ENCODE results near the gene LRBA.

Gene LRBA

DNA sequence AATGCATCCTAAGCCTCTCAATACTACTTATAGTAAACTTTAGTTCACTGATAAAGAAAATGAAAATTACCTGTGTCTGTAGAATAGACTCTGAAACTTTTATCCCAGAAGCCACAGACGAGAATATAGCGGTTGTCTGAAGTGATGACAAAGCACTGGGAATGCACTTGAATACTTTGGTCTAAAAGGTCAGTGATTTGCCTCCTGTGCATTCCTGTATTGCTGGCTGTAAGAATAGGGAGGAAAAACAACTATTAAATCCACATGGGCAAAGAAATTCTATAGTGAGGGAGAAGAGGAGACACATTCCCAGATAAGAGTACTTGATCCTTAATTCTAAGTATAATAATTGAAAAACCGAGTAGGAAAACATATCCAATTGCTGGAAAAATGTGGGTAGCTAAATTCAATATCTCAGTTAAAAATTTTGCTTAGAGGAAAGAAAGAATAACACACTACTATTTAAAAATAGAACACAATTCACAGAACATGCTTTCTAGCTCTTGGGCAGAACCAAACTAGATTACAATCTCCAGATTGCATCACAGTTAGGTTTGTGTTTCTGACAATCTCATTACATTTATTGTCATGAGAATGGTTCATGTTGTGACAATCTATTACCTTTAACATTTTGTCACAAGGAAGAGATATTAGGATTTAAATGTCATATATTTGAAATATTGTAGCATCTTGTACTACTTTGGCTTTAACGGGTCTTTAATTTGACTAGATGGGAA is 704.8 kb downstream of the LRBA start:
- DNase-seq, result no peak

DNA sequence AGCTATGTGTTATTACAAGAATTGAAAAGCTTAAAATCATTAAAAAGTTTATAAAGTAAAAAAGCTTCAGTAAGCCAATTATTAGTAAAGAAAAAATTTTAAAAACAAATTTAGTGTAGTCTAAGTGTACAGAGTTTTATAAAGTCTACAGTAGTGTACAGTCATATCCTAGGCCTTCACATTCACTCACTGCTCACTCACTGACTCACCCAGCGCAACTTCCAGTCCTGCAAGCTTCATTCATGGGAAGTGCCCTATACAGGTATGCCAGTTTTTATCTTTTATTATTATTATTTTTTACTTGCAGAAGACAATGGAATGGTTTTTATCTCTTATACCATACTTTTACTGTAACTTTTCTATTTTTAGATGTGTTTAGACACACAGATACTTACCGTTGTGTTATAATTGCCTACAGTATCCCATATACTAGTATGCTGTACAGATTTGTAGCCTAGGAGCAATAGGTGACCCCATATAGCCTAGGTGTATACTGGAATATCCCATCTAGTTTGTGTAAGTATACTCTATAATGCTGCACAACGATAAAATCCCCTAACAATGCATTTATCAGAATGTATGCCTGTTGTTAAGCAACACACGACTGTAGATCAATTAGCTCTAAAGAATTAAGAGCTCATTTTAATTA is 706.1 kb downstream of the LRBA start:
- no peak for DNase-seq

DNA sequence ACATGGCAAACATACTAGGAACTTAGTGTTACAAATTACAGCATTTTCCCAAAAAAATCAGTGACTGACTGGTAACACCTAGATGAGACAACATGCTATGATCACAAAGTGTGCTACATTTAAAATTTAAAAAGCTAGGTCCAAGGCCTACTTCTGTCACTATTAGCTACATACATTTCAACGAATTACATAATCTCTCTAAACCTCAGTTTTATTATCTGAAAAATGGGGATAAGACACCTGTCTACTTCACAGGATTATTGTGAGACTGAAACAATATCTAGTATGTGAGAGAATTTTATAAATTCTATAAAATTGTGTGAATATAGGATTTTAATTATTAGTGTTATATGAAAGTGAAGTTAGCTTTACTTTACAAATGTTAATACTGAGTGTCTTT is 708.4 kb downstream of the LRBA start:
- no peak for DNase-seq

DNA sequence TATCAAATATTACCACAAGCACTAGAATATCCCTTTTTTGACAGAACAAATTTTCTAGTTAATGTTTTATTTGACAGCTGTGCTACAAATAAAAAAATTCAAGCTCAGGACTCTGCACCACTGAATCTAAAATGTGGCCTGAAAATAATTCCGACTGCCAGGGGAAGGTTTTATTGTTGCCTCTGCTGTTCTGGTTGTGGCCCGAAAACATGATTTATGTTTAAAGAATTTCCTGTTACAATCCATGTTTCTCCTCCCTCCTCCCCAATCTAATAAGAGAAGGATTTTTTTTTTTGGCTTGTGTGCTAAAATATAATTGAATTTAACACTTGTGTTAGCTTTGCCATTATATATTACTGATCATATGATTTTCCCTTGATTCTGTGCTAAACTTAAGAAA is 709.1 kb downstream of the LRBA start:
- no peak for DNase-seq

DNA sequence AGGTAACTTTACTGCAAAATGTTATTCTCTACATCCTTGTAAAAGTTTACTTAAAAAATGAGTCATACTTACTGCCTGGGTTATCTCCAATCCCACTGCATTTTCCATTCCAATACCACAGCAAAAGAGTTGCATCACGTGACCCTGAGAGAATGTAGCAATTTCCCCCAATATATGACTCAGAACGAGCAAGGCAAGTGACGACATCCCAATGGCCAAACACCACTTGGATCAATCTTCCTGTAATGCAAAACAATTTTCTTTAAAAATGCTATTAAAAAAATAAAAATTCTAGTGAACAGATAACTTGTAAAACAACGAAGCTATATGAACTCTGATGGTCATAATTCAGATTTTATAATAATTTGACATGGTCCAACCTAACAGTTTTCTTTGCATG is 712.5 kb downstream of the LRBA start:
- no peak for DNase-seq

DNA sequence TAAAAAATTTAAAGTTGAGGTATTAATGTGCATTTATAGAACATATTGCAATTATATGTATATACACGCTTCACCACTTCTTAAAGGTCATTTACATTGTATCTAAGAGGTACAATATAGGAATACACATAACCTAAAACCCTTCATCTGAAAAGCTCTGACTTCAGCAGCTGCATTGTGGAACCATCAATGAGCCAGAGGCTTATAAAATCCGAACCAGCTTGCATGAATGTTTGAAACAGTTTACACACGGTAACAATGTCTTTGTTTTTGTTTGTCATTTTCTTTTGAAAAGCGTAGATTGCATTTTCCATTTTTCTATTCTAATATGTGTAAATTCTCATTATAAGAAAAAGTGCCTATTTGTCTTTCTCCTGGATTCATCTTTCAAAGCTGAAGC is 715.3 kb downstream of the LRBA start:
- DNase-seq, result no peak

DNA sequence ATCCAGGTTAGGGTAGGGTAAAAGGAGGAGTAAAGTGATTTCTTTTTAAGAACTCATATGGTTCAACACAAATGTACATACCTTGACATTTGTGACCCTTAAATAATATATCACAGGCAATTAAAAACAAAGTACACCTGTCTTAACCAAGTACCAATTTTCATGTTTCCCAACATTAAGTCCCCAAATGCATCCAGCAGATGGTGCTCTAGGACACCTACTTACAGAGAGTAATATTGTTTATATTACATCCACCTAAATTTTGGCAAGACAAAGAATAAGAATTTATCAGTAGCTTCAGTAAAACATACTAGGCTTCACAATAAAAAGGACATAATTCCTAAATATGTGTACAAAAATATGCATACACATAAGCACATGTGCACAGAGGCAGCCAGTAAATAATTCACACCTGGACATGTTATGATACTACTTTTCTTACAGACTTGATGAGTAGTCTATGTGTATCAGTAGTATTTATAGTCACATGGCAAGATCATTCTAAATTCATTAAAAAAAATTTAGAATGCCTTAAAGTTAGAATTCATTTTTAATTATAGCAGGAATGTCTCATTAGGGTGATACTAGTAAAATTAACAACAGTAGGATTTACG is 717.1 kb downstream of the LRBA start:
- peak; percentile 36 for DNase-seq

DNA sequence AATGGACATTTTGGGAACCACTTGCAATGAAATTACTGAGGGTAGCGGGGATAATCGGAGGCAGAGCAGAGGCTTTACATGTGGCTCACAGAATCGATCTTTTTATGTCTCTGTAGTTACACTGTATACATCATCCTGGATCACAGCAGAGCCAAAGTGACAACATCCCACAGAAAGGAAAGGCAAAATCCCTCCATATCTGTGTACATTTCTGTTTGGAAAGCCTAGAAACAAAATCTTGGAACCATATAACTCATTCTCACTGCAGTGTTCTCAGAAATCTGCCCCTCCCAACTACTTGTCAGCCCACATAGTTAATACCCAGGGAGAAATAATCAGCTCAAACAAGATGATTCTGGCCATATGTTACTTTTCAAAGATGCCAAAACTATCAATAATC is 725.2 kb downstream of the LRBA start:
- no peak for DNase-seq

DNA sequence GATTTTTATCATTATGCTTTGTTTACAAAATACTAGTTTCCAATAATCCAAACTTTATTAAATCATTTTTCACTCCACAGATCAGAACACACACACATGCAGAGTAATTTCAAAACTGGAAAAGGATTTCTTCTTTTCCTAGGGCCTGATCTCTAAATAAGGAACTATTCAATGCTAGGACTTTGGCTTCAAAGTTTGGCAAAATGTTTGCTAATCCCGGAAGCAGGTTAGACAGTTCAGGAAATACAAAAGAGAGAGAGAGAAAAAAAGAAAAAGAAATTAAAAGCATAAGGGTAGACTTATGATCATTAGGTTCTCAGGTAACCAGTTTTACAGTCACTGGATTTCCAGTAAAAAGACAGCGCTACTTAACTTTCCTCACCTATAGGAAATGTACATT is 725.9 kb downstream of the LRBA start:
- no peak for DNase-seq

DNA sequence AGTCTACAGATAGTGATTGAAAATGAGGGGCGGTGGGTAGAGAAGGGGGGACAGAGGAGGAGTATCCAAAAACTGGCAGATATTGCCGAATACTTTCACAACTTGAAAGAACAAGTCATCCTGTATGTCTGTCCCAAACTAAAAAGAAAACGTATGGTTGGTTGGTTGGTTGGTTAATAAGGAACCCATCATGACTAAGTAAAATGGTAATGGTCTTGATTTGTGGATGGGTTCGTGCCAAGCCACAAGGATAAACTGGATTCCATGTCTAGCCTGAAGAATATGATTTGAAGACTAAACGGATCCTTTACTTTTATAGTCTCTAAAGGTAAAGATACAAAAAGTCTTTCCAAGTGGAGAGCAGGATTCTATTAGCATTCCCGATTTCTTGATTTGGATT is 728.4 kb downstream of the LRBA start:
- no peak for DNase-seq

DNA sequence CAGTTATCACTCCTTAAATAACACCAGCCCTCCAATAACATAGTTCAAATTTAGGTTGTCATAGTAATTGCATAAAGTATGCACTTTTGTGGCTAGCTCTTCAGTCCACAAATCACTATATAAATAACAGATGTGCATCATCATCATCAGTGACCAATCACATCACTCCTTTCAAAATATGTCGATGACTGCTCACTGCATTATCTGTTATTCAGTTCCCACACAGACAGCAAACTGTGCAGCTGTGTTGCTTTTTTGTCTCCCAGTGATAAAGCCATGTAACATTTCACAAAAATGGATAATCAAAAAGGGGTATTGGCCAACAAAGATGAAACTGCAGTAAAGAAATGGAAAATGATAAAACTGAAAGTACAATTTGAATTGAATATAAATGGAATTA is 731.4 kb downstream of the LRBA start:
- no peak for DNase-seq

DNA sequence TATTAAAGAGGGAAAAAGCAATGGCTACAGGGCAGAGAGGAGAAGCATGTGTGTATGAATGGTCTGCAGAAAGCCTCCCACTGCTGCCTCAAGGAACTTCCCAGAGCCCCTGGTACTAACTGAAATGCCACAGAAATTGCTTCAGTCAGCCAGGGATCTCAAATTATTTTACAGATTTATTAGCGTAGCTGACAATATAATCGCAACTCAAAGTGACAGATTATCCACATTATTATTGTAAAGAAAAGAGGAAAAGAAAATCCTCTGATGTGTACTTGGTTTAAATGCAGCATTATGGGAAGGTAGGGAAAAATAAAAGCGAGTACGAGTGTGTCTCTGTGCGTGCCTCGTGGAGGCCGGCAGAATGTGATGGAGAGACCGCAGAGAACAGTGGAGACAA is 734.1 kb downstream of the LRBA start:
- no peak for DNase-seq

DNA sequence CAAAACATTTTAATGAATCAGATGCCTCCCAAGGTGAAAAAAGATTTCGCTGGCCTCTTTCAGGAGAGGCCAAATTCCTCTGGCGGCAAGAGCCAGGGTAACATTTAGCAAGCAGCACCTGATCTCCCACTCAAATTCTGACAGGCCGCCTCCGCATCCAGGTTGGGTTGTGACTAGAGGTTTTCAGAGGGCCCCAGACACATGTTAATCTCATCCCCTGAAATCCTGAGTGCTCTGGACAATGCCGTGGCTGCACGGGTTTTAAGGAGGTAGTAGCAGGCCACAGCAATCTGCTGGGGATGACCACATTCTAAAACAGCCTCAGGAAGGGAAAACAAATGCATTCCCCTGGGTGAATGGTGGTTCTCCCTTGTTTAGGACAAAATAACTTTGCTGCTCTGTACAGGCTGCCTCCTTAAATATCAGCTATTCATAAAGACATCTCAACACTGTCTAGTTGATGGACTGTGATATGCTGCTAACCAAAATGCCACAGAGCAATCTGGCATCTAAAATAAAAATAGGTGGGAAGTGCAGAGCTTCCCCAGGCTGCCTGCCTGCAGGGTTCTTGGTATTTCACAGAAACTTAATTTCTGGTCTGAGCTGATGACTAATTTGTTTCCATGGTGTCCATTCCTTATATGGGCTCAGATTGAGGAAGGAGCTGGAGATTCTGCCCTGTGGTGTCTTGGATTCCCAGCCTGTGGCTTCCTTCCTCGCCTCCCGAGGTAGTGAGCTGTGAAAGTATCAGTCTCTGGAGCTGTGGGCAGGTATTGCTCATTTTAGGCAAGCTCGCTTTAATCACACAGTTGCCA is 734.8 kb downstream of the LRBA start:
- no peak for DNase-seq

DNA sequence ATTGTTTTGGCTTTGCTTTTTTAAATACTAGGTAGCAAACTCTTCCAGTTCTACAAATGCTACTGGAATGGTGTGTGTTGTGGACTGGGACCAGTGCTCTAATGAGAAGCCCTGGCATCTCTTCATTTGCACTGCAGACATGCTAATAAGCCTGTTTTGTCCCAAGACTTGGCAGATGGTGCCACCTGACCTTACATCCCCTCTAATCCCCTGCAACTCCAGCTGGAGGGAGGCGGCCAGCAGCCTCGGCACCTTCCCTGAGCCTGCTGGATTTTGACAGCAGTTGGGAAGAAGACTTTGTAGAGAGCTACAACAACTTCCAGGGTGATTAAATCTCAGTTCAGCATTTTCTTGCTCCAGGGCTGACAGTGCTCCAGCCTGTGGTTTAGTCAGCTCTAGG is 736.9 kb downstream of the LRBA start:
- no peak for DNase-seq

DNA sequence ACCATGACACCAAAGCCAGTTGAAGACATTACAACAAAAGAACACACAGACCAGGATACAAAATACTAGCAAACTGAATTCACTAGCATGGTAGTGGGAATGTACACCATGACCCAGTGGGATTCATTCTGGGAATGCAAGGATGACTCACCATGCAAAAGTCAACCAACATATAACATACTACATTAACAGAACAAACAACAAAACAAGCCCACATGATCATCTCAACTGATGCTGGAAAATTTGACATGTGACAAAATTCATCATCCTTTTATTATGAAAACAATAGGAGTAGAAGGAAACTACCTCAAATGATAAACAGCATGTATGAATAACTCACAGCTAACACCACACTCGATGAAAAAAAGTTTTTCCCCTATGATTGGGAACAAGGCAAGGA is 746.6 kb downstream of the LRBA start:
- no peak for DNase-seq

DNA sequence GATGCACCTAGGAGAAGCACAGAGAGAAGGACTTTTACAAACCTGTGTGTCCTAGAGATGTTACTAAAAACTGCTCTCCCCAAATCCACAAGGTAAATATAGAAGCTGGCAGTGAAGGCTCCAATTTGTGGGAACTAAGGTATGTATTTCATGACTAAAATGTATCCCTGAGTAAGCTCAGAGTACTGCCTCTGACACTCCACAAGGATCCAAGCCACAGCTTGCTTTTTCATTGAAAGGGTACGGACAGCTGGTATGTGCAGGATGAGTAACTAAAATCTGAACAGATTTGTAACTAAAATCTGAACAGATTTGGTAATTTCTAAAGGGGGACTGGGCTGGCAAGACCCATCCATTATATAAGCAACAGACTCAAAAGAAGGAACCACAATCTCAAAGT is 749.3 kb downstream of the LRBA start:
- DNase-seq, result no peak

DNA sequence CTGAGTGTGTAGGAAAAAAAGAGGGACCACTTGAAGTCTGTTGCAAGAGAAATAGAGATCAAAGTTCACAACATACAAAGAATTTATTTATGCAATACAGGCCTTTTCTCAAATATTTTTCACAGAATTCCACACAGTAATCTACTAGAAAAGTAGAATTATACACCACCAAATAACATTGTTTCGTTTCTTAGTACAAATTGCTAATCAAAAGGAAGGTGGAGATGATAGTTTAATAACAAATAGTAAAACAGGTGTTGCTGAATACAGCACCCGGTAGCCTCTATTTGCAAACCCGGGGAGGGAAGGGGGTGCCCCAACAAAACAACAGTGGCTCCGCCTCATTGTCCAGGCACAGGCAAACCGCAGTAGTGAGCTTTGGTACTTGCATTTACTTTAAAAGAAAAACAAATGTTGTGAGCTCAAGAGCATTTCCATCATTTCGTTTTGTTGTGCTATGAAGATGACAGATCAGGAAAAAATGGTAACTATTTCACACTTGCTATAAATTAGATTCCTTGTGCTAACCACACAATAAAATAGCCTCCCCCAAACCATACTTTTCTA is 750.4 kb downstream of the LRBA start:
- DNase-seq, result no peak

DNA sequence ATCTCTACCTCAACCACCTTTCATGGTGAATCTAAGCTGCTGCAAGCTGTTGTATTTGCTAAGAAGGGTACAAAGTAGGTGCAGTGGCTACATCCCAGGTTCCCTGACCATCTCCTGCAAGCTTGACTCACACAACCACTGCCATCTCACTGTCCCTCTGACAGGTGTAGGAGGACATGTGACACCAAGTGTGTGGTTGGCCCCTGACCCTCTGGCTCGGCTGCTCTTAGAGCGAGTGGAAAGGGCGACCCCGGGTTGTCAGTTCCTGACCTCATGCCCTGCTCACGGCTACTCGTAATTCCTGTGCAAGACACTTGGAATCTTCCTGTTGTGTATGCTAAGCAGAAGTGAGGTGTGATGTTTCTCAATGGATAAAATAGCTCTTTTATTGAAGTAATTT is 752.5 kb downstream of the LRBA start:
- no peak for DNase-seq

DNA sequence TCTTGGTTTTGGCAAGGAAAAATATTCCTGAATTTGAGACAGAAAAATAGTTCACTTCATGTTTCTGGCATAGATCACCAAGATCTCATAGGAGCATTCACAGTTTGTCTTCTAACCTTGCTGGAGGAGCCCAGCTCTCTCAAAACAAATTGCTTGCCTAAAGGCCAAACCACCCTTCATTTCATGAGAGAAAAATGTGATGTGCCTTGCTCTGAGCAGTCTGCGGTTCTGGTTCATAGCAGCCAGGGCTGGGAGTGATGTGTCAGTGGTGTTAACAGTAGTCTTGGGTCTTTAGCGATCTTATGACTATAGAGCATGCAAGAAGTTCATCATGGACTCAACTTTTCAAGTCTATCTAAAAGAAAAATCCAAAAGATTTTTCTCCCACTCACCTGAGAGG is 753.5 kb downstream of the LRBA start:
- no peak for DNase-seq

DNA sequence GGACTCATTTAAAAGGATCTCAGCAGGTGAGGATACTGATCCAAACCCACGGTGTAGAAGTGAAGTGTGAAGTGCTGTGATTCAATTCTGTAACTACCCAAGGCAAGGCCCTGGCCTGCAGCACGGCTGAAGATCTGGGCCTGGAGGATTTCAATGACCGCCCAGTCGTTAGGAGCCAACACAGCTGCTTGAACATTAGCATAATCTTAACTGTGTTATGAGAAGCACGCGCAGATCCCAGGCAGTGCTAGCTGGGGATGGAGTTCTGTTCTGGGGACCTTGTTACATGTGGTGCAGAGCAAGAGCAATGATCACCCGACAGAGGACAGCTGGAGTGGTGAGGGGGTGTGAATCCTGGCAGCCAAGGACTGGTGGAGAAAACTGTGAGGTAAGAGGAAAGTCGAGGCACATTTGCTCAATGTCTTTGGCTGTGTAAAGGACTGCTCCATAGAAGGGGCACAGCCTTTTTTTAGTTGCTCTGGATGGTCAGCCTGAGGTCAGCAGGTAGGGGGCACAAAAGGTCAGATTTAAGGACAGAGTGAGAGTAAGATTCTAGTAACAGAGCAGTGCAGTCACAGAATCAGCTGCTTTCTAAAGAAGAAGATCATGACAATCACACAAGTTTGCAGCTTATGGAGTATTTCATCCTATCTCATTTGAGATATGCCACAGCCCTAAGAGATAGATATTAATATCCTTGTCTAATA is 755.1 kb downstream of the LRBA start:
- DNase-seq, result no peak

DNA sequence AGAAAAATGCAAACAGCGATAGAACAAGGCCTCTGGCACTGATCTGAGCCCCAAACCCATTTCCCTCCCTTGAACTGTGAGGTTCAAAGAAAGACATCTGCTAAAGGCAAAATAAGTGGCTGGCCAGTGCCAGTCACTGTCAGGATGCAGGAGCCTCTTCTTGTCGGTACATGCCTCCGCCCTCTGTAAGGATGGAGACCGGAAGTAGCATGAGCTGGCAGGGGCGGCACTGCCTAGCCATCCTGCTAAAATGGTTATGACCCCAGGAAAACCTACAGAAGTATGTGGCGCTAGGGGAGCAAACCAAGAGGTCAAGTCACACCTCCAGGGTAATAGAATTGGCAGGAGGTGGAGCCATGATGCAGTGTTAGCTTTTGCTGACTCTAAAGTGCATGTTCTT is 756.5 kb downstream of the LRBA start:
- no peak for DNase-seq

DNA sequence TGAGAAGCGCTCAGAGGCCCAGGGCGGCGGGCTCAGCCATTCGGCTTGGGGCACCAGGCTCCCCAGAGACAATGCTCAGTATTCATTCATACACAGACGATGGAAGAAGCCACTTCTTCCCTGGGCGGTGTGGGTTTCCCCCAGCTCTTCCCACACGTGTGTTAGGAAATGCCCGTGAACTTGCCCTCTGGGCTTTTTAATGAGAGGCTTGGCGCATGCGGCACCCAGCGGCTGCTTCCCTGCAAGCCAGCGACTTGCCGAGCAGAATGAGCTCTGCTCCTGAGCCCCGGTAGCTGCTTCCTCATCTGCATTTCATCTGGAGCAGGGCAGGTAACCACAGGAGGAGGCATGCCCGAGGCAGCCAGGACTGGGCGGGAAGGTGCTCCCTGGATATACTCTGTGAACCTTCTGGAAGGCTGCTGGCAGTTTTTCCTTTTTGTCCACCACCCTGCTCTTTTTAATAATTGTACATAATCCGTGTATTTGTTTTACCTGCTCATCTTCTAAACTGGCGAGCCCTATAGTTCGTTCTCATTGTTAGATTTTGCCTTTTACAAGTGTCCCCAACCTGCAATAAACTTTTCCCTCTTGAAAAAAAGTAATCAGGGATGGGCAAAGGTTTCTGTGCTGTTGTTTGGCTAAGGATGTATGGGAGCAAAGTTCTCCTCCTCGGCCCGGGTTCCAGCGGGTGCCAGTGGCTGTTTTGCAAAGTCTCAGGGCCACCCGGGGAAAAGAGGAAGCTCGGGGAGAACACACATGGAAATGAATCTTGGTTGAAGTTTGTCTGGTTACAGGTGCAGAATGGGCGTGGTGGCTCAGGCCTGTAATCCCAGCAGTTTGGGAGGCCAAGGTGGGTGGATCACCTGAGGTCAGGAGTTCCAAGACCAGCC is 758.0 kb downstream of the LRBA start:
- DNase-seq, result no peak

All from CD4-positive, alpha-beta T cell treated with Interleukin-10 for 1 hour (primary cell).